CD4-positive, alpha-beta T cell treated with Interleukin-4 for 4 hours (primary cell): Measurements from ENCODE around the gene NEIL3.
A peak's percentile ranks its signal among the peaks of the same experiment; 100 is the strongest.

Experiments used
- DNase-seq: peaks from one replicate; pipeline ENCODE4 v3.0.0-alpha.2; 2020

The NEIL3 gene, protein sequence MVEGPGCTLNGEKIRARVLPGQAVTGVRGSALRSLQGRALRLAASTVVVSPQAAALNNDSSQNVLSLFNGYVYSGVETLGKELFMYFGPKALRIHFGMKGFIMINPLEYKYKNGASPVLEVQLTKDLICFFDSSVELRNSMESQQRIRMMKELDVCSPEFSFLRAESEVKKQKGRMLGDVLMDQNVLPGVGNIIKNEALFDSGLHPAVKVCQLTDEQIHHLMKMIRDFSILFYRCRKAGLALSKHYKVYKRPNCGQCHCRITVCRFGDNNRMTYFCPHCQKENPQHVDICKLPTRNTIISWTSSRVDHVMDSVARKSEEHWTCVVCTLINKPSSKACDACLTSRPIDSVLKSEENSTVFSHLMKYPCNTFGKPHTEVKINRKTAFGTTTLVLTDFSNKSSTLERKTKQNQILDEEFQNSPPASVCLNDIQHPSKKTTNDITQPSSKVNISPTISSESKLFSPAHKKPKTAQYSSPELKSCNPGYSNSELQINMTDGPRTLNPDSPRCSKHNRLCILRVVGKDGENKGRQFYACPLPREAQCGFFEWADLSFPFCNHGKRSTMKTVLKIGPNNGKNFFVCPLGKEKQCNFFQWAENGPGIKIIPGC

DNA sequence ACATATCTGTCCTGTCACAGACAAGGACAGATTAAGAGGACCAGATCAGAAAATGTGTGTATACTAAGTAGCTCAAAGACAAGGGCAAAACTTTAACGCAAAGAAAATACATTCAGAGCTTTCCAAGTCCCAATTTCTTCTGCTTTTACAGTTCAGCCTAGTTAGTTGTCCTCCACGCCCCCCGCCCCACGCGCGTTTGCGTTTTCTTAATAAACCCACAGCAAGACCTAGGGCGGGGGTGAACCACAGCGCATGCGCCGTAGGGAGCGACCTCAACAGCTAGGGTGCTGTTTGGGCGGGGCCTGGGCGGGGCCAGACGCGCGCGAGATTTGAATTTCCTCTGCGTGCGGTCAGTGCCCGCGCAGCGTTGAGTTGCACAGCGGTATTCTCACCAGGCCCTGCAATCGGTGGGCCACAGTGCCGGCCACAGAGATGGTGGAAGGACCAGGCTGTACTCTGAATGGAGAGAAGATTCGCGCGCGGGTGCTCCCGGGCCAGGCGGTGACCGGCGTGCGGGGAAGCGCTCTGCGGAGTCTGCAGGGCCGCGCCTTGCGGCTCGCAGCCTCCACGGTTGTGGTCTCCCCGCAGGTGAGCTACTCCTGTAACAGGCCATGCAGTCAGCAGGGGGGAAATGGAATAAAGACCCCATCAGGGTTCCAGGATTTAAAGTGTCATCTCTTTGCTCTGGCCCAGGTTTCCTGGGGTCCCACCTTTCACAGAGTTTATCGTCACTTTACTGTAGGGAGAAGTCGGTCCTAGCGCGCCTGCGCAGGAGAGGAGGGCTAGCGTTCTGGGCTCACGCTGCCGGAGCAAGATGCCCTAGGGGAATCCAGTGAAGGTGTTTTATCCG lies at the start of gene NEIL3:
Gene NEIL3 (plus strand): TSS at position 353 of the 850 bp plus-strand sequence. CDS start 80 bp downstream, at position 433.
- peak; percentile 94 for DNase-seq

DNA sequence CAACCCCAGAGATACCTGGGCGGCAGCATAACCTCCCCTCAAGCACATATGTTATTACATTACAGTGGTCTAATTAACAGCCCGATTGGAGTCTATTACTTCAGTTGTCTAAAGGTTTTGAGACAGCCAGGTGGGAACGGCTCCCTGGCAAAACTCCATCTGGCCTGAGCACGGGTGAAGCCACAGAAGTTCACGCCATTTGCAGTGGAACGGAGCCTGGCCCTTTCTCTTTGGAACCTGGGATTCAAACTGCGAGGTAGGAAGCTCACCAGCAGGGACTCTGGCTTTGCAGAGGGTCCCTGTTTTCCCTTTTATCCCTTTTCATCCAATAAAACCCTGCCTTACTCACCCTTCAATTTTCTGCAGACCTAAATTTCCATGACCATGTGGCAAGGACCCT lies 45.9 kb upstream of the NEIL3 start:
- DNase-seq, result no peak

DNA sequence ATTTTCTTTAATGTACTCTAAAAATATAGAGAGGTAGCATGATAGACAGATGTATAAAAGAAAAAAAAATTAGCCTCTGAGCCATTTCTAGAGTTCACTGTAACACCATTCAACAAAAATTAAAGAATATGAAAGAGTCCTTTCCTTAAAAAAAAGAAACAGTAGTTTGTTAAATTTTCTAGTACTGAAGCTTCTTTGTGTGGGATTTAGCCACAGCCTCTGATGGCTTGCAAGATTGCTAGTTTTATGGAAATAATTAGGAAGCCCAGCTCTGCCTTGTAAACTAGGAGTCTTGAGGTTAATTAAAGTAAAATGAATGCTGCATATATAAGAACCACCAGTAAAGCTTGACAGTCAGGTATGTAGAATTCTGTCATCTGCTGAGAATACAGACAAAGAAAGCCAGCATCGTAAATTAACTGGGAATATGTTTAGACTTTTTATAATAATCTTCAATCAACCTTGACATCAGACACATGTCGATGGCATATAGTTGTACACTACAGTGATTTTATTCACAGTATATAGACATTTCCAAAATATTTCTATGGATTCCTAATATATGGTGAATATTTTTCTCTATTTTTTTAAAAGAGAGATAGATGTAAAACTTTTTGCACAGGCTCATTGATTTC lies 44.8 kb upstream of the NEIL3 start:
- DNase-seq, result no peak

DNA sequence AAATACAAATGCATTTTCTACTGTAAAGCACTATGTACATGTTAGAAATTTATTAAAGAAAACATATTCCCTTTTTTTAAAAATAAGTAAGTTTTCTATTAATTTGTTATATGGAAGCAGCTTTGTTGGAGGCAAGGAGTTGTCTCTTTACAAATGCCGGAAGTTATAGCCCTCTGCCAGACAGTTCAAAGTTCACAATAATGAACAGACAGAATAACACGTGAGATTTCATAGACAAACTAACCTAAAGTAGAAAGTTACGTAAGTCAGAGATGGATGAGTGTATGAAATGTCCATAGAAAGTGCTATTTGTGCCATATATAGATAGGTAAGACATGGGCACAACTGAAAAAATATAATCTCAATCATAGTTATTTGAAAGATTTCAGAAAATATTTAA lies 43.9 kb upstream of the NEIL3 start:
- no peak for DNase-seq

DNA sequence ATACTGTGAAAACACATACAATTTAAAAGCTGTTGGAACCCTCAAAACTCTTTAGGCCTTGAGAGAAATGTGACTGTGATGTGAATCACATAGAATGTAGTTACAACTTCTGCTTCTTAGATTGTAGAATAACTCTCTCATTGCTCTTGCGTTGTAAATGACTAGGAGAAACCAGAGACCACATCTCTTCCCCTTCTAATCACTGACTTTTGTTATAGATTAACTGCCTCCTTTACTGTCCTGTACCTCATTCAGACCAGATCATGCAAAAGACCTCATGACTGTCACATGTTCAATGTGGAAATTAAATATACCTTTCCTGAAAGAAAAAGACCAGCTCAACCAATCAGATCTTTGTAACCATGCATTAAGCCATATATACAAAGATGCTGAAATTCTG lies 43.2 kb upstream of the NEIL3 start:
- DNase-seq, result no peak

DNA sequence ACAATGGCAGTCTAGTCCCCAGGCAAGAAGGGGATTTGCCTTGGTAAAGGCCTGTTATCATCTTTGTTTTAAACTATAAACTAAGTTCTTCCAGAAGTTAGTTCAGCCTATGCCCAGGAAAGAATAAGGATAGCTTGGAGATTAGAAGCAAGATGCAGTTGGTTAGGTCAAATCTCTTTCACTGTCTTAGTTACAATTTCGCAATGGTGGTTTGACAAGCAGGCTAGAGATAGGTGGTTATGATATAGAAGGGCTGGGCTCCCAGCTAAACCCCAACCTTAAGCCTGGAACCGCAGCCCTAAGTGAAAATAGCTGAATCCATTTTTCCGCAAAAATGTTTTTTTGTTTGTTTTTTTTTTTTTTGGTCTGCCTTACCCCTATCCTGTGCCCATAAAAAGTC lies 41.8 kb upstream of the NEIL3 start:
- DNase-seq, result no peak

DNA sequence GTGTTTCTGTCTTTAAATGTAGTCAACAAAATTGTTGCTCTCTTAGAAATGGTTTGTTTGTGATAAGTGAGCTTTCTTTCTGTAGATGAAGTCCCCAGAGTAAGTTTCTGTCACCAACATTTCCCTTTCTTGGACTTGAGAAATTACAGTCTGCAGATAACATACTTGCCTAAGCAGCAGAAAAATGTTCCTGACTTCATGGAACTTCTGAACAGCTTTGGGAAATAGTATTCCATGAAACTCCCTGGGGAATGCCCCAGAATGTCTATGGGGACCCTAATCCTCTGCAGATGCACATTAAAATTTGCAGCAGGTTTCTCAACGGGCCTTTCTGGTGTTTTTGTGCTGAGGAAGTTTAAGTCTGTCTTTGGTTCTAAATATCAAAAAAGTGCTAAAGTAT lies 38.6 kb upstream of the NEIL3 start:
- no peak for DNase-seq

DNA sequence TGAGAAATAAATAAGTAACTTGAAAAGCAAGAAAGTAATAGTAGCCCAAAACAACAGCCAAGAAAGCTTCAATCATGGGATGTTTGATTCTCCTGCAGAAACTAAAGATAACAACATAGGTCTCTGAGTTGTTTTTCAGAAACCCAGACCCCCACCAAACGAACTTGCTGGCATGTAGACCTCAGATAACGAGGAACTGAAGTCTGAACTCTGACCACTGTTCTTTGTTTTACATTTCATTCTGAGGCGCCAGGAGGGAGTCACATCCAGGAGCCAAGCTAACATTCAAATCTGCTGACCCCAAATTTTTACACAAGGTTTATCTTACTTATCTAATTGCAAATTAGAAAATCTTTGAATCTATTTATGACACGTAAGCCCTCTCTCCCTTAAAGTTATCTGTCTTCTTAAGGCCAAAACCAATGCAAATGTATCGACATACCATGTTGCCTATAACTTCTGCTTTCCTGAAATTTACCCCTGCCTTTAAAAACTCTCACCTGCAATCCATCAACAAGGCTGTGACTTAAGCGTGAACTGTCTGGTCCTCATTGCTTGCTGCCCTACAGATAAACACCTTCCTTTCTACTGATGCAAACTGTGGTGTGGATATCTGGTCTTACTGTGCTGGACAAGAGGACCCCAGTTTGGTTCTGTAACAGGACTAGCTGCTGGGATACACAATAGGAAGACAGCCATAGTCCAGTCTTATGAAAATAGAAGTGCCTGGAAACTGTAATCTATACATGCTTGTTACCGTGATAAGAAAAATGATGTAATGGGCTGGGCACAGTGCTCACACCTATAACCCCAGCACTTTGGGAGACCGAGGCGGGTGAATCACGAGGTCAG lies 37.5 kb upstream of the NEIL3 start:
- no peak for DNase-seq

DNA sequence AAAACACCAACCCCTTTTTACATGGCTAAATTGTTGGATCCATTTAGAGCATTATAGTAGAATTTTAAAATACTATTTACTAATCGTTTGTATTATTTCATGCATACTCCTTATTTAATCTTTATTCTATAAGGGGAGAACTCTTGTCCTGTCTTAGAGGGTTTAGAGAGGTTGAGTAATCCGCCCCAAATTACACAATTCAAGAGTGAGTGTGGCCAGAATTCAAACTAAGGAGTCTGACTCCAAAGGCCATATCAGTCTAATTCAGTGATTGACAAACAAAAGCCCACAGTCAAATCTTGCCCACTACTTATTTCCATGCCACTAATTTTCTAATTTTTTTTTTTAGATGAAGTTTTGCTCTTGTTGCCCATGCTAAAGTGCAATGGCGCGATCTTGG lies 33.7 kb upstream of the NEIL3 start:
- DNase-seq, result no peak

DNA sequence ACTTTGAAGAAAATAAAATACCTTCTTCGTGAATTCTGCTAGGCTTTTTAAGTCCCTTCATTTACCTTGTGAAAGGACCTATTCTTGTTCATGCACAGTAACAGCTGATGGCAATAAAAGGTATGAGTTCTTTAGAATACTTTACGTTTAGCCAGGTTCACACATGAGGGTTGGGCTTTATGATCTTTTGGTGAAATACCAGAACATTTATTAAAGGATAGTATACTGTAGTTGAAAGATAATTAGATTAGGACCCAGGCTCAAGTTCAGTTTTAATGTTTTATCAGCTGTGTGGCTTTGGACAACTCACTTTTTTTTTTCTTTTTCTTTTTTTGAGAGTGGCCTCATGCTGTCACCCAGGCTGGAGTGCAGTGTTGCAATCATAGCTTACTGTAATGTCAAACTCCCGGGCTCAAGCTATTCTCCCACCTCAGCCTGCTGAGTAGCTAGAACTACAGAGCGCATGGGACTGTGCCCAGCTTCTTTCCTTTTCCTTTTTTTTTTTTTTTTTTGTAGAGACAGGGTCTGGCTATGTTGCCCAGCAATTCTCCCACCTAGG lies 28.2 kb upstream of the NEIL3 start:
- DNase-seq, result no peak

DNA sequence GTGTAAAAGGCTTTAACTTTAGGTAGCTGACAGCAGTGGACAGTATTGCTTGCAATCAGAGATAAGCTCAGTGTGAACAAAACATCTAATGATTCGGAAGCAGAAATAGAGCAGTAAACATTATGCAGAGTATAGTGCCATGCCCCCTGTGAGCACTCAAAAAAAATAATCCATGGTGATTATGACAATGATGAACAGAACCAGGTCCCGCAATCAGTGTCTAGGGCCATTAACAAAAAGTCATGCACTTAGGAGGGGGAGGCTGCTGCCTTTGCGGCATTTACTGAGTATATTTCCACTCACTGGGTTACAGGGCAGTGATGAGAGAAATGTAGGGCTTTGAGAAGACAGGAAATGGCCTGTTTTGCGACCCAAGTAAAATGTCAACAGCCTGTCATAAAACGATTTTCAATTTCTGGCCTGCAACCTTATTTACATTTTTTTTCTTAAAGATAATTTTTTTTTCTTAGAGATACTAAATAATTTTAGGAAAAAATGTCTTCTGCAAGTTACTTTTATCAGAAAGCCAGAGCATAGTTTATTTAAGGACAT lies 27.3 kb upstream of the NEIL3 start:
- no peak for DNase-seq

DNA sequence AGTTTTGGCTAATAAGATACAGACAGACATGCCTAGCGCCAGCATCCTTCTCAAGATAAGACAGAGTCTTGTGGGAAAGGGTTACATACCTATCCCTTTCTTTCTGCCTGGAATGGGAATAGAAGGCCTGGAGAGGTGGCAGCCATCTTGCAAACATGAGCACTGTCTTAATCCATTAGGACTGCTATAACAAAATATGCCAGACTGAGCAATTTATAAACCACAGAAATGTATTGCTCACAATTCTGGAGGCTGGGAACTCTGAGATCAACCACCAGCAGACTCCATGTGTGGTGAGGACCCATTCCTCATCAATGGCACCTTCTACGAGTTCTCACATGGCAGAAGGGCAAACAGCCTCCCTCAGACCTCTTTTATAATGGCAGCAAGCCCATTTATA lies 26.5 kb upstream of the NEIL3 start:
- no peak for DNase-seq

DNA sequence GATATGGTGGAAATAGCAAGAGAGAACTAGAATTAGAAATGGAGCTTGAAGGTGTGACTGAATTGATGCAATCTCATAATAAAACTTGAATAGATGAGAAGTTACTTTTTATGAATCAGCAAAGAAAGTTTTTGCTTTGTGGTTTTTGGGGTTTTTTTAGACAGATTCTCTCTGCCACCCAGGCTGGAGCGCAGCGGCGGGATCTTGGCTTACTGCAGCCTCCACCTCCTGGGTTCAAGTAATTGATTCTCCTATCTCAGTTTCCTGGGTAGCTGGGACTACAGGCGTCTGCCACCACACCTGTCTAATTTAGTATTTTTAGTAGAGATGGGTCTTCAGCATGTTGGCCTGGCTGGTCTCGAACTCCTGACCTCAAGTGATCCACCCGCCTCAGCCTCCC lies 23.7 kb upstream of the NEIL3 start:
- DNase-seq, result no peak

DNA sequence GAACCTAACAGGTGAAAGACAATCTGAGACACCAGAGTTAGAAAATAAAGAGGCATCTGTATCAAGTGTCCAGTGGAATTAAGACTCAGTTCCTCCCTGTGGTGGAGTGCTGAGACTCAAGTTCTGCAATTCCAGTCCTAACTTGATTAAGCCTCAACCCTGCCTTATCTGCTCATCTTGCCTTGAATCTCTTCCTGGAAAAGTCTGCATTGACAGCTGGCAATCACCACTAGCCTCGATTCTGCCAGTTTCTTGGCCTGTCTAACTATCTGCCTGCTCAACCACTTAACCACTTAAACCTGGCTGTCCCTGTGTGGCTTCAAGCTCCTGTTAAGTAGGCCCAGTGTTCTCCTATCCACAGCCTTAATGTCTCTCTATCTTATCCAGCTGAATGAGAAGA lies 22.4 kb upstream of the NEIL3 start:
- DNase-seq, result no peak

DNA sequence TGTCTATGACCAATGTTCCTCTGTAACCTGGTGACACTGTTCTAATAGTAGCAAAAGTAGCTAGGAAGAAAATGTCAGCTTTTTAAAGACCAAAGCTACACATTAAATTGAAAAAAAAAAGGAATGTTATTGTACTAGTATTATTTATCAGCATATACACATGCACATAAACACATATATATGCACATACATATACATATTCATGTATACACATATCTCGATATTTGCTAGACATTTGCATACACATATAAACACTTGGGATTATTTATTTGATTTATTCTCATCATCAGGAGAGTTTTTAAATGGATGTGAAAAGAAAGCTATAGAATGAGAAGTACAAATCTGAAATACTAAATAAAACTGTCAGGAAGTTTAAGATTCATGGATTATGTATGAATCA lies 21.3 kb upstream of the NEIL3 start:
- DNase-seq, result no peak

DNA sequence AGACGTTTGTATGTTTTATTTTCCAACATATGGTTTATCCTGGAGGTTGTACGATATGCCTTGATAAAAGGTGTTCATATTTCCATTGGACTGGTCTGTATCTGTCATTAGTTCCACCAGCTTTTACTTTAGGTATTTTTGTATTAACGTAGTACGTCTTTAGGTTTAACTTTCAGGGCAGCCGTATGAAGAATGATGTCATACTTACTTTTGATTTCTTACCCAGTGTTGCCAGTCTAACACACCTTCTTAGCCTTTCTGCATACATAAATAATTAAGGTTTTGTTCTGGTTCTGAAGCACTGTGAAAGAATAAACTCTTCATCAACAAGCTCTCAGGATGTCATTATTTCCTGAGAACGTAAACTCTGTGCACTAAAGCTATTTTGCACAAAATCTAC lies 18.9 kb upstream of the NEIL3 start:
- no peak for DNase-seq

DNA sequence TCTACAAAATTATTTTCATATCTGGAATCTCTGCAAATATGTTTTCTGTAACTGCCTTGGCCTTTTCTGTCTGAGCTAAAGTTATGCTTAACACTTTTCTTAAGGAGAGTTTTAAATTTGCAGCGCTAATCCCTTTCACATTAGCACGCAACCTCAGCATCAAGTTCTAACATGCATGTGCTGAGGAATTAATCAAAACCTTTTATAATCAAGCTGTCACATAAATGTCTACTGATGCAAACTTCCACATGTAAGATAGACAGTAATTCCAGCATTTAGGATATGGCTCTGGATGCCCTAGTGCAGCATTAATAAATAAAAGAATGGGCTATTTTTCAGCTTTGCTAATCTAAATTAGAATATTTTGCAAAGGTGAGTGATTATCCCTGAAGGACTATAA lies 17.5 kb upstream of the NEIL3 start:
- no peak for DNase-seq

DNA sequence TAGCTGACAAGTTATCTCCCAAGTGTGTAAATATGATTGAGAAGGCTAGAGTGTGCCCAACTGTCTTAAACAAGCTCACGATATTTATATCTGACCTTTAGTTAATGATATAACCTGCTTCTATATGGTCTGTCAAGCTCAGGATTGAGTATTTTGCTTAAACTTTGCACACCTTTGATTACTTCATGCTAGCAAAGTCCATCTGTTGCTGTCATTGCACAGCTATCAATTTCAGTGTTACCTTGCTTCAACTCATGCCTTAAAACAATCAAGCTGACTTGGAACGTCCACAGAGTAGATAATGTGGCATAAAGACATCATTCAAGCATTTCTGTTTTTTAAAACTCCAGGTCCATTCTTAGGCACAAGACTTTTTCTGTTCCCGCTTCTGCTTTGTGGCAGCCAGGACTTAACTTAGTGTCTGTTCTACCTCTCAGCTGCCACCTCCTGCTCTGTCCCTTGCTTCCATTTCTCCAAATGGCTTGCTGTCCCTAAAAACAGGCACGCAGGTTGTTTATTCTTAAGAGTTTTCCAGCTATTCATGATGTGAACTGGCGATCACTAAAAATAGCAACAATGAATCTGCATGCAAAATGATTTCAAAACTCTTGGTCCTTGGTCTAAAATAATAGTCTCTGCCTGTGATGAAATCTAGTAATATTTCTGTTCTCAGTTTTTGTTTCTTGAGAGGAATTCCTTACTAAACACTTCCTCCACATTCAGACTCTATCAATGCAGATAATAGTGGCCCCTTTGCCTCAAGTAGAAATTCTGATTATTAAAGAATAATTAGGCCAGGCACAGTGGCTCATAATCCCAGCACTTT lies 16.3 kb upstream of the NEIL3 start:
- no peak for DNase-seq

DNA sequence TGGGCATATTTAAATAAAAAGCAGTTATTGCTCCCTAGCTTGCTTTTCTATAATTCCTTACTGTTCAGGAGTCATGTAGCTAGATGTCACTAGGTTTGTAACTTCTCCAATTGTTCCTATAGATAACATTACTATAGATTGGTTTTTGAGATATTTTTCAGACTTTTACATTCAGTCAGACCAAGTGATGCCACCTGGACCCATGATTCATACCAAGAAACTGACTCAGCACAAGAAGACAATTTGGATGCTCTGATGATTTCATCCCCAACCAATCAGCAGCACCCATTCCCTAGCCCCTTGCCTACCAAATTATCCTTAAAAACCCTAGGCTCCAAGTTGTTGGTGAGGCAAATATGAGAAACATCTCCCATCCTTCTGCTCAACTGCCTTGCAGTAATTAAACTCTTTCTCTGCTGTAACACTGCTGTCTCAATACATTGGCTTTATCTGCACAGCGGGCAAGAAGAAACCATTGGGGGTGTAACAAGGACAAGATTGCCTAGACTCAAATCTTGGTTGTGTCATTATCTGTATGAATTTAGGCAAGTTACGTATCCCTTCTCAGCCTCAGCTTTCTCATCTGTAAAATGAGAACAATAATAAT lies 11.8 kb upstream of the NEIL3 start:
- DNase-seq, result no peak

DNA sequence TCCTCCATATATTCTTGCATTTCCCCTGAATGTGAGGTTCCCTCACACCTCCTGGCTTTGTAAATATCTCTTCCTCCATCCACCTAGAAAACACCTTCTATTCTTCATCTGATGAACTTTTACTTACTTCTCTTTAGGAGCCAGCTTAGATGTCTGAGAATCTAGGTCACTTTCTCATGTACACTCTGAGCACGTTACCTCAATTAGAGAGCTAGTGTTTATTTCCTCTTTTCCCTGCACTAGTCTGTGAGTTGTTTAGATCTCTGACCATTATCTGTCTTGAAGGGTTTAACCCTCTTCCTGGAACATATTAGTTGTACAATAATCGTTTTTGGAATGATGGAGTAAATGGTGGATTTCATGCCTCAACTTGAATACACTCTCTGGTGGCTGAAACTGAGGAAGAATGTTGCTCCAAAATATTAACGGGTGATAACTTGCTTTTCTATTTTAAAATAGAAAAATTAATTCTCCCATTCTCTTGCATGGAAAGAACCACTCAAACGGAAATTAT lies 8.5 kb upstream of the NEIL3 start:
- DNase-seq, result no peak
